Measurements from ENCODE around the gene TRIM73. TPM values are rescaled to one million over a fixed set of nuclear protein-coding genes. Genes with fewer than 3 reads are reported as not detected.
"Not testable (repeated sequence)": the region's sequence is repeated elsewhere in the genome, so short reads cannot be mapped to it uniquely, and the experiment has no call there.

The TRIM73 gene
- total RNA-seq = 1 to 10 TPM in 3 of 4 donors, under 1 TPM in 1; 0.49 to 7.5 (median 1.7) TPM

DNA sequence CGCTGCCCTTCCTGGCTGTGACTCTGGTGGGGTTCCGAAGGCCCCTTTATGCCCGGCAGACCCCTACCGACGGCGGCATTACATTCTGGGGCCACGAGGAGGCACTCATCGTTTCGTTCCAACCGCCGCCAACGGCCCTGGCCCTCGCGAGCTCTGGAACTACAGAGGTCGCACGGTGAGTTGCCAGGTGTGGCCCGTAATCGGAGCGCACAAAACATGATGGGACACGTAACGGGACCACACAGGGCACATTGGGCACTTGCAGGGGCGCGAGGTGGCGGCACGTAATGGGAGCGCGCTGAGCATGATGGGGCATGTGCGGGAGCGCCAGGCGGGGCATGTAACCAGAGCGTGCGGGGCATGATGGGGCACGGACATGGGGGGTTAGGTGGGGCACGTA lies at the start of gene TRIM73:
TSS of gene TRIM73 (plus strand) at position 301 of the 400 bp plus-strand sequence. CDS start 3,305 bp downstream, outside the sequence.
- TF ChIP-seq, protein P1, sequence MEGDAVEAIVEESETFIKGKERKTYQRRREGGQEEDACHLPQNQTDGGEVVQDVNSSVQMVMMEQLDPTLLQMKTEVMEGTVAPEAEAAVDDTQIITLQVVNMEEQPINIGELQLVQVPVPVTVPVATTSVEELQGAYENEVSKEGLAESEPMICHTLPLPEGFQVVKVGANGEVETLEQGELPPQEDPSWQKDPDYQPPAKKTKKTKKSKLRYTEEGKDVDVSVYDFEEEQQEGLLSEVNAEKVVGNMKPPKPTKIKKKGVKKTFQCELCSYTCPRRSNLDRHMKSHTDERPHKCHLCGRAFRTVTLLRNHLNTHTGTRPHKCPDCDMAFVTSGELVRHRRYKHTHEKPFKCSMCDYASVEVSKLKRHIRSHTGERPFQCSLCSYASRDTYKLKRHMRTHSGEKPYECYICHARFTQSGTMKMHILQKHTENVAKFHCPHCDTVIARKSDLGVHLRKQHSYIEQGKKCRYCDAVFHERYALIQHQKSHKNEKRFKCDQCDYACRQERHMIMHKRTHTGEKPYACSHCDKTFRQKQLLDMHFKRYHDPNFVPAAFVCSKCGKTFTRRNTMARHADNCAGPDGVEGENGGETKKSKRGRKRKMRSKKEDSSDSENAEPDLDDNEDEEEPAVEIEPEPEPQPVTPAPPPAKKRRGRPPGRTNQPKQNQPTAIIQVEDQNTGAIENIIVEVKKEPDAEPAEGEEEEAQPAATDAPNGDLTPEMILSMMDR (IDR thresholded peaks at IDR 0.05; ENCODE audit: low read depth) = not testable (repeated sequence)

Small RNA genes within 50 kb of the gene (small RNA-seq; reads per million reads assigned to genes)
- 0.49 reads per million for gene RF00019

Other genes with a start within 250 kb of the TRIM73 start
- 10 to 100 TPM; 11.0 to 33.7 (median 20.3) TPM for gene POM121C, start 90.7 kb downstream of the TRIM73 start, total RNA-seq
- not detected for gene SPDYE5, start 96.7 kb downstream of the TRIM73 start, total RNA-seq

Data from subcutaneous adipose tissue (tissue), 4 donors.